ENCODE results near the gene CARS1. TPM values are rescaled to one million over a fixed set of nuclear protein-coding genes. Genes with fewer than 3 reads are reported as not detected.

CARS1 gene
- total and polyA plus RNA-seq, 2 of the 4 experiments (the other 2 are of a cell fraction) = 72.7 to 78.3 TPM

- Histone ChIP-seq H3K79me1 (ENCODE audit: low read depth in 1 of 2, low read length in 2 of 2) (peaks cover 15 to 93% of the 10 kb centered on the region in 2 experiments; a peak in 3 of 4 replicates), H4K8ac (ENCODE audit: low read depth in 2 of 2, low read length in 2 of 2) (peak overlapping the region in 1 of 2 experiments; percentile 73; a peak in 1 of 4 replicates), H3K27me3 (ENCODE audit: control insufficient read depth, insufficient read depth, low read length) (no peaks in the 10 kb centered on the region), H3K9me1 (ENCODE audit: insufficient read depth, low read length) (peaks cover 48% of the 10 kb centered on the region), H2AFZ (replicated peaks; ENCODE audit: low read length, poor library complexity) (peak overlapping the region; percentile 76), H3K14ac (replicated peaks; ENCODE audit: low read depth, low read length) (peak overlapping the region; percentile 48; the same call in 1 of the 2 replicates), H3K4me3 (ENCODE audit: insufficient read depth, low read depth, low read length) (no peak overlapping the region), H3K4me1 (ENCODE audit: control insufficient read depth, insufficient read depth, low read length) (peaks cover 23% of the 10 kb centered on the region), H2AK9ac (replicated peaks; ENCODE audit: low read depth, low read length, poor library complexity) (peak overlapping the region; percentile 87), H2BK5ac (ENCODE audit: low read depth, low read length, poor library complexity, severe bottlenecking) (peak overlapping the region; percentile 62), H2BK20ac (ENCODE audit: low read depth, low read length) (peak overlapping the region; percentile 56), H4K5ac (ENCODE audit: low read depth, low read length) (0 out of 2 replicates have a peak overlapping the region, but pooled peaks have one; percentile 27), H3K9me3 (ENCODE audit: control insufficient read depth, insufficient read depth, low read length) (no peaks in the 10 kb centered on the region), H3K23ac (ENCODE audit: low read depth, low read length) (no peak overlapping the region), H4K91ac (ENCODE audit: insufficient read depth, low read depth, low read length) (peak overlapping the region; percentile 19), H3K4me2 (ENCODE audit: low read depth, low read length) (no peak overlapping the region; the same call in 1 of the 2 replicates), H2BK15ac (ENCODE audit: low read depth, low read length) (no peak overlapping the region), H3K4ac (ENCODE audit: low read depth, low read length) (peak overlapping the region; percentile 58), H2BK120ac (ENCODE audit: low read depth, low read length) (peak overlapping the region; percentile 33; the same call in 1 of the 2 replicates), H4K20me1 (ENCODE audit: insufficient read depth, low read length) (peaks cover 91% of the 10 kb centered on the region), H3K18ac (ENCODE audit: low read depth, low read length) (no peak overlapping the region), H2AK5ac (ENCODE audit: low read depth, low read length) (peak overlapping the region; percentile 87), H3K36me3 (ENCODE audit: control insufficient read depth, insufficient read depth, low read length) (peaks cover 29% of the 10 kb centered on the region), H3K9ac (ENCODE audit: low read depth, low read length) (no peak overlapping the region), H3K27ac (ENCODE audit: insufficient read depth, low read length) (peak overlapping the region; percentile 65), H3K56ac (ENCODE audit: extremely low read depth, insufficient read depth, low read length) (no peak overlapping the region)
- no TSS peak for BruUV-seq (replicated peaks)
- ChIA-PET CTCF (interaction anchor here (0.8 to 3.2 kb wide), 3 partner anchors 14 to 42 kb away, joined by 3 to 10 read pairs (median 4); no protein-coding TSS in a partner anchor), POLR2A (ENCODE audit: unreplicated experiment) (no interaction called here)
- 96% methylated on average over 13 of the region's 18 CpGs; no CpG with 5 or more reads in 1 of the 2 experiments for WGBS, 2 experiments (ENCODE audit: extremely low coverage in 2 of 2, insufficient read length in 1 of 2)
- in situ Hi-C loops (cut with MboI; ENCODE audit: low sequenced_read_pairs) = loop anchor here (25.0 kb wide), 1 partner anchor 362 kb away; no protein-coding TSS in a partner anchor
- DNase-seq (no peak), ATAC-seq (ENCODE audit: low read depth) (no peak)
- dilution Hi-C loops (cut with HindIII; ENCODE audit: low sequenced_read_pairs, unreplicated experiment) = no loop called here
- intact Hi-C loops (cut with micrococcal nuclease) = loop anchor here (2.0 to 10.0 kb wide), 3 partner anchors 42 to 167 kb away; partner anchors contain the start of genes MRGPRG and OSBPL5
- no peak for TF ChIP-seq MXI1 (IDR thresholded peaks at IDR 0.05; ENCODE audit: borderline replicate concordance, low read depth, low read length)
Observed at GRCh38 chr11:3050386-3051195, 6.6 kb downstream of the CARS1 start.

Data from IMR-90 (cell line).